ENCODE data around the gene GRM7. TPM values are rescaled to one million over a fixed set of nuclear protein-coding genes. Genes with fewer than 3 reads are reported as not detected.

GRM7 gene
- total and polyA plus RNA-seq, 2 donors (not counting 1 experiment from before 2014, with no cell fraction given): not detected

GRCh38 chr3:7190095-7190494 is 329.2 kb downstream of the GRM7 start:
- Mint-ChIP-seq H3K27ac (no peak overlapping the region), H3K27me3 (no peaks in the 10 kb centered on the region), H3K4me3 (no peak overlapping the region), H3K9me3 (ENCODE audit: insufficient read depth) (no peaks in the 10 kb centered on the region), H3K4me1 (no peaks in the 10 kb centered on the region)
- CTCF ChIA-PET: no interaction called here
- Histone ChIP-seq H3K9ac (ENCODE audit: low read length) (no peak overlapping the region), H3K4me1 (ENCODE audit: control insufficient read depth in 2 of 2, insufficient read depth in 2 of 2, low read length in 2 of 2) (no peaks in the 10 kb centered on the region), H3K27ac (ENCODE audit: low read length in 2 of 2) (no peak overlapping the region), H3K36me3 (replicated peaks in 1 of 2; ENCODE audit: control extremely low read depth in 1 of 2, control insufficient read depth in 1 of 2, extremely low read depth in 1 of 2, insufficient read depth in 2 of 2, low read length in 1 of 2) (no peaks in the 10 kb centered on the region), H3K9me3 (ENCODE audit: control extremely low read depth in 1 of 3, control insufficient read depth in 2 of 3, insufficient read depth in 1 of 3, low read length in 2 of 3) (peaks cover 0 to 1% (median 0%) of the 10 kb centered on the region in 3 donors), H3K79me2 (ENCODE audit: control insufficient read depth, insufficient read depth, low read length) (no peaks in the 10 kb centered on the region), H2AFZ (ENCODE audit: insufficient read depth, low read depth, low read length, poor library complexity, severe bottlenecking) (no peak overlapping the region), H4K20me1 (ENCODE audit: control insufficient read depth, insufficient read depth, low read length, poor library complexity, severe bottlenecking) (no peaks in the 10 kb centered on the region), H3K27me3 (replicated peaks in 1 of 4; ENCODE audit: control extremely low read depth in 1 of 4, control insufficient read depth in 3 of 4, insufficient read depth in 4 of 4, low read length in 3 of 4) (no peaks in the 10 kb centered on the region), H3K4me3 (ENCODE audit: control extremely low read depth in 1 of 5, extremely low read depth in 1 of 5, insufficient read depth in 1 of 5, low read depth in 2 of 5, low read length in 4 of 5) (no peak overlapping the region), H3K4me2 (replicated peaks; ENCODE audit: low read depth, low read length, poor library complexity, severe bottlenecking) (no peak overlapping the region)
- ATAC-seq (ENCODE audit: low read depth): no peak
- intact Hi-C loops (cut with micrococcal nuclease): no loop called here
- TF ChIP-seq, protein P1, sequence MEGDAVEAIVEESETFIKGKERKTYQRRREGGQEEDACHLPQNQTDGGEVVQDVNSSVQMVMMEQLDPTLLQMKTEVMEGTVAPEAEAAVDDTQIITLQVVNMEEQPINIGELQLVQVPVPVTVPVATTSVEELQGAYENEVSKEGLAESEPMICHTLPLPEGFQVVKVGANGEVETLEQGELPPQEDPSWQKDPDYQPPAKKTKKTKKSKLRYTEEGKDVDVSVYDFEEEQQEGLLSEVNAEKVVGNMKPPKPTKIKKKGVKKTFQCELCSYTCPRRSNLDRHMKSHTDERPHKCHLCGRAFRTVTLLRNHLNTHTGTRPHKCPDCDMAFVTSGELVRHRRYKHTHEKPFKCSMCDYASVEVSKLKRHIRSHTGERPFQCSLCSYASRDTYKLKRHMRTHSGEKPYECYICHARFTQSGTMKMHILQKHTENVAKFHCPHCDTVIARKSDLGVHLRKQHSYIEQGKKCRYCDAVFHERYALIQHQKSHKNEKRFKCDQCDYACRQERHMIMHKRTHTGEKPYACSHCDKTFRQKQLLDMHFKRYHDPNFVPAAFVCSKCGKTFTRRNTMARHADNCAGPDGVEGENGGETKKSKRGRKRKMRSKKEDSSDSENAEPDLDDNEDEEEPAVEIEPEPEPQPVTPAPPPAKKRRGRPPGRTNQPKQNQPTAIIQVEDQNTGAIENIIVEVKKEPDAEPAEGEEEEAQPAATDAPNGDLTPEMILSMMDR (IDR thresholded peaks at IDR 0.05): no peak
- TF ChIP-seq EZH2 (IDR thresholded peaks at IDR 0.05; ENCODE audit: borderline replicate concordance, insufficient read depth, low read depth, low read length, poor library complexity, severe bottlenecking): no peak
- POLR2A ChIA-PET: no interaction called here
- no CpG with 5 or more reads among the region's 4 CpGs for WGBS (ENCODE audit: insufficient coverage)
- DNase-seq: no peak

DNA sequence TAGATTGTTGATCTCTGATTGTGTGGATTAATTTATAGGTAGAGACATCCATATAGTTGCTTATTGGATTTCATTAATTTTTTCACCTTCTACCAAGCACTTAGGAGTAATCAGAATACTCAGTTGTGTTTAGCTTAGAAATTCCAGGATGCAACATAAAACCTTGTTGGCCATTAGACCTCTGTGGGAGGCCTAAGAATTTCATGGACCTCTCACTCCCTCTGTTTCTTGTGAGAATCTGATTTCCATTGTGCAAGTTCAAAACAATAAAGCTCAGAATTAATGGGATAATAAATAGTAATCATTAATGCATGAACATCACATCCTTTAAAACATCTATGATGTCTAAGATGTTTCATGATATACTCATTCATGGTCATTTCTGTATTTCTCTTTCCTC is 332.4 kb downstream of the GRM7 start:
- H3K4me1 ChIP-seq (ENCODE audit: control insufficient read depth in 2 of 2, insufficient read depth in 2 of 2, low read length in 2 of 2): no peaks in the 10 kb centered on the region
- no peak for DNase-seq
- no peaks in the 10 kb centered on the region for H3K79me2 ChIP-seq (ENCODE audit: control insufficient read depth, insufficient read depth, low read length)
- Mint-ChIP-seq H3K4me1 (no peaks in the 10 kb centered on the region), H3K27me3 (no peaks in the 10 kb centered on the region), H3K27ac (no peak overlapping the region), H3K4me3 (no peak overlapping the region), H3K9me3 (ENCODE audit: insufficient read depth) (peaks cover 6% of the 10 kb centered on the region)
- no peaks in the 10 kb centered on the region for H4K20me1 ChIP-seq (ENCODE audit: control insufficient read depth, insufficient read depth, low read length, poor library complexity, severe bottlenecking)
- H3K4me3 ChIP-seq (ENCODE audit: control extremely low read depth in 1 of 5, extremely low read depth in 1 of 5, insufficient read depth in 1 of 5, low read depth in 2 of 5, low read length in 4 of 5): no peak overlapping the region
- no peak overlapping the region for H3K4me2 ChIP-seq (replicated peaks; ENCODE audit: low read depth, low read length, poor library complexity, severe bottlenecking)
- CTCF ChIA-PET: no interaction called here
- peaks cover 0 to 1% (median 0%) of the 10 kb centered on the region in 3 donors for H3K9me3 ChIP-seq (ENCODE audit: control extremely low read depth in 1 of 3, control insufficient read depth in 2 of 3, insufficient read depth in 1 of 3, low read length in 2 of 3)
- no peaks in the 10 kb centered on the region for H3K36me3 ChIP-seq (replicated peaks in 1 of 2; ENCODE audit: control extremely low read depth in 1 of 2, control insufficient read depth in 1 of 2, extremely low read depth in 1 of 2, insufficient read depth in 2 of 2, low read length in 1 of 2)
- intact Hi-C loops (cut with micrococcal nuclease): no loop called here
- H3K9ac ChIP-seq (ENCODE audit: low read length): no peak overlapping the region
- H3K27me3 ChIP-seq (replicated peaks in 1 of 4; ENCODE audit: control extremely low read depth in 1 of 4, control insufficient read depth in 3 of 4, insufficient read depth in 4 of 4, low read length in 3 of 4): no peaks in the 10 kb centered on the region
- no peak for TF ChIP-seq EZH2 (IDR thresholded peaks at IDR 0.05; ENCODE audit: borderline replicate concordance, insufficient read depth, low read depth, low read length, poor library complexity, severe bottlenecking)
- POLR2A ChIA-PET: no interaction called here
- no peak overlapping the region for H3K27ac ChIP-seq (ENCODE audit: low read length in 2 of 2)
- no peak overlapping the region for H2AFZ ChIP-seq (ENCODE audit: insufficient read depth, low read depth, low read length, poor library complexity, severe bottlenecking)
- ATAC-seq (ENCODE audit: low read depth): no peak
